ENCODE results near the gene RYR2.
A peak's percentile ranks its signal among the peaks of the same experiment; 100 is the strongest.

The RYR2 gene

DNA sequence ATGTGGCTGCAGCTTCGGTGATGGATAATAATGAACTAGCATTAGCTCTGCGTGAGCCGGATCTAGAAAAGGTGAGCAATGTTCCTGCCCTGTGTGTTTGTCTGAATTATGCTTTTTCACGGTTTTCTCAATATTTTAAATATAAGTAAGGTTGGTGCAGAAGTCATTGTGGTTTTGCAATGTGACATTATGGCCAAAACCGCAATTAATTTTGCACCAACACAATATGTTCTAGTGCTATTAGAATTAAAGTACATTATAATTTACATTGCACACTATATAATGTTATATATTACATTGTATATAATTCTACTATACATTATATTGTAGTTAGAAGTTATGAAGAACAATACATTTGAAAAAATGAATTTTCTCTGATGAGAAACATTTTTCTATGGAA, 592.9 kb downstream of the RYR2 start:
- Histone ChIP-seq H3K79me2 (ENCODE audit: low read length) (no peaks in the 10 kb centered on the region), H3K4me3 (ENCODE audit: low read length) (no peak overlapping the region), H4K20me1 (ENCODE audit: insufficient read depth, low read length) (no peaks in the 10 kb centered on the region), H3K9me3 (ENCODE audit: insufficient read depth, low read length) (no peaks in the 10 kb centered on the region), H3K9ac (ENCODE audit: low read length) (no peak overlapping the region), H3K27me3 (ENCODE audit: low read depth, low read length) (no peaks in the 10 kb centered on the region), H3K27ac (ENCODE audit: low read length) (no peak overlapping the region), H3K4me2 (ENCODE audit: low read length) (no peak overlapping the region), H3K4me1 (ENCODE audit: low read length) (no peaks in the 10 kb centered on the region; the same call in 1 of the 2 replicates), H3K36me3 (replicated peaks; ENCODE audit: low read depth, low read length) (no peaks in the 10 kb centered on the region), H2AFZ (ENCODE audit: low read depth, low read length) (no peak overlapping the region)
- no peak for TF ChIP-seq EZH2phosphoT487 (IDR thresholded peaks at IDR 0.05; ENCODE audit: low read depth)
- TF ChIP-seq, protein P1, sequence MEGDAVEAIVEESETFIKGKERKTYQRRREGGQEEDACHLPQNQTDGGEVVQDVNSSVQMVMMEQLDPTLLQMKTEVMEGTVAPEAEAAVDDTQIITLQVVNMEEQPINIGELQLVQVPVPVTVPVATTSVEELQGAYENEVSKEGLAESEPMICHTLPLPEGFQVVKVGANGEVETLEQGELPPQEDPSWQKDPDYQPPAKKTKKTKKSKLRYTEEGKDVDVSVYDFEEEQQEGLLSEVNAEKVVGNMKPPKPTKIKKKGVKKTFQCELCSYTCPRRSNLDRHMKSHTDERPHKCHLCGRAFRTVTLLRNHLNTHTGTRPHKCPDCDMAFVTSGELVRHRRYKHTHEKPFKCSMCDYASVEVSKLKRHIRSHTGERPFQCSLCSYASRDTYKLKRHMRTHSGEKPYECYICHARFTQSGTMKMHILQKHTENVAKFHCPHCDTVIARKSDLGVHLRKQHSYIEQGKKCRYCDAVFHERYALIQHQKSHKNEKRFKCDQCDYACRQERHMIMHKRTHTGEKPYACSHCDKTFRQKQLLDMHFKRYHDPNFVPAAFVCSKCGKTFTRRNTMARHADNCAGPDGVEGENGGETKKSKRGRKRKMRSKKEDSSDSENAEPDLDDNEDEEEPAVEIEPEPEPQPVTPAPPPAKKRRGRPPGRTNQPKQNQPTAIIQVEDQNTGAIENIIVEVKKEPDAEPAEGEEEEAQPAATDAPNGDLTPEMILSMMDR (IDR thresholded peaks at IDR 0.05; ENCODE audit: low read depth, low read length), result no peak

GRCh38 chr1:237638555-237638954, 596.6 kb downstream of the RYR2 start:
- no peaks in the 10 kb centered on the region for H3K79me2 ChIP-seq (ENCODE audit: low read length)
- H3K27ac ChIP-seq (ENCODE audit: low read length), result no peak overlapping the region
- H3K4me3 ChIP-seq (ENCODE audit: low read length), result no peak overlapping the region
- TF ChIP-seq, protein P1 (IDR thresholded peaks at IDR 0.05; ENCODE audit: low read depth, low read length), result no peak
- no peak for TF ChIP-seq EZH2phosphoT487 (IDR thresholded peaks at IDR 0.05; ENCODE audit: low read depth)
- no peak overlapping the region for H3K9ac ChIP-seq (ENCODE audit: low read length)
- H3K4me2 ChIP-seq (ENCODE audit: low read length), result no peak overlapping the region
- H3K27me3 ChIP-seq (ENCODE audit: low read depth, low read length), result no peaks in the 10 kb centered on the region
- no peaks in the 10 kb centered on the region for H3K9me3 ChIP-seq (ENCODE audit: insufficient read depth, low read length)
- no peak overlapping the region for H2AFZ ChIP-seq (ENCODE audit: low read depth, low read length)
- H3K36me3 ChIP-seq (replicated peaks; ENCODE audit: low read depth, low read length), result no peaks in the 10 kb centered on the region
- peaks cover 17% of the 10 kb centered on the region for H3K4me1 ChIP-seq (ENCODE audit: low read length)
- no peaks in the 10 kb centered on the region for H4K20me1 ChIP-seq (ENCODE audit: insufficient read depth, low read length)

GRCh38 chr1:237640011-237640671, 598.2 kb downstream of the RYR2 start:
- H3K4me1 ChIP-seq (ENCODE audit: low read length), result peaks cover 17% of the 10 kb centered on the region
- H3K27me3 ChIP-seq (ENCODE audit: low read depth, low read length), result no peaks in the 10 kb centered on the region
- H2AFZ ChIP-seq (ENCODE audit: low read depth, low read length), result no peak overlapping the region
- TF ChIP-seq, protein P1 (IDR thresholded peaks at IDR 0.05; ENCODE audit: low read depth, low read length), result no peak
- TF ChIP-seq EZH2phosphoT487 (IDR thresholded peaks at IDR 0.05; ENCODE audit: low read depth), result no peak
- no peaks in the 10 kb centered on the region for H3K36me3 ChIP-seq (replicated peaks; ENCODE audit: low read depth, low read length)
- no peaks in the 10 kb centered on the region for H4K20me1 ChIP-seq (ENCODE audit: insufficient read depth, low read length)
- H3K79me2 ChIP-seq (ENCODE audit: low read length), result no peaks in the 10 kb centered on the region
- no peak overlapping the region for H3K4me2 ChIP-seq (ENCODE audit: low read length)
- H3K9ac ChIP-seq (ENCODE audit: low read length), result no peak overlapping the region
- no peak overlapping the region for H3K27ac ChIP-seq (ENCODE audit: low read length)
- H3K9me3 ChIP-seq (ENCODE audit: insufficient read depth, low read length), result no peaks in the 10 kb centered on the region
- no peak overlapping the region for H3K4me3 ChIP-seq (ENCODE audit: low read length)

- no peak overlapping the region for H3K4me3 ChIP-seq (ENCODE audit: low read length)
- TF ChIP-seq, protein P1 (IDR thresholded peaks at IDR 0.05; ENCODE audit: low read depth, low read length), result no peak
- TF ChIP-seq EZH2phosphoT487 (IDR thresholded peaks at IDR 0.05; ENCODE audit: low read depth), result no peak
These were observed 599.0 kb downstream of the RYR2 start for GRCh38 chr1:237640966-237641365.

More at GRCh38 chr1:237640966-237641365, 599.0 kb downstream of the RYR2 start:
- H3K4me2 ChIP-seq (ENCODE audit: low read length), result peak overlapping the region; percentile 3
- H4K20me1 ChIP-seq (ENCODE audit: insufficient read depth, low read length), result no peaks in the 10 kb centered on the region
- peaks cover 17% of the 10 kb centered on the region for H3K4me1 ChIP-seq (ENCODE audit: low read length)
- no peaks in the 10 kb centered on the region for H3K27me3 ChIP-seq (ENCODE audit: low read depth, low read length)
- no peak overlapping the region for H3K27ac ChIP-seq (ENCODE audit: low read length)
- H3K9me3 ChIP-seq (ENCODE audit: insufficient read depth, low read length), result no peaks in the 10 kb centered on the region
- no peaks in the 10 kb centered on the region for H3K79me2 ChIP-seq (ENCODE audit: low read length)
- no peaks in the 10 kb centered on the region for H3K36me3 ChIP-seq (replicated peaks; ENCODE audit: low read depth, low read length)
- no peak overlapping the region for H3K9ac ChIP-seq (ENCODE audit: low read length)
- no peak overlapping the region for H2AFZ ChIP-seq (ENCODE audit: low read depth, low read length)

Data from OCI-LY3 (cell line).